ENCODE results near the gene TUBA8.
"Not testable (repeated sequence)": the region's sequence is repeated elsewhere in the genome, so short reads cannot be mapped to it uniquely, and the experiment has no call there.

The TUBA8 gene

DNA sequence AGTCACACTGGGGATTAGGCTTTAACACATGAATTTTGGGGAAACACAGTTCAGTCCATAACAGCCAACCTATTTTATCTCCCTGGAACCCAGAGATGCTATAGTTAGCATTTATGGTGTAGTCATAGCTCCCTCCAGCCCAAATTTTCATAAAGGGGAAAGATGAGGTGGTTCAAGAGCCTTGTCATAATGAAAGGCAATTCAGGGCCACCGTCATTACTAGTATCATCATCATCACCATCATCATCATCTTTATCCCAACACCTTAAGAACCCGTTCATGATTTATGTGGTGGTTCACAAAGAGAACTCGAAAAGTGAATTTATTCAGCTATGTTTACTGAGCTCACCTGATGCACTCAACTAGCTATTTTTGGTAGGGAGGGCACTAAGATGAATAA is 2.4 kb upstream of the TUBA8 start:
- no peak for DNase-seq

DNA sequence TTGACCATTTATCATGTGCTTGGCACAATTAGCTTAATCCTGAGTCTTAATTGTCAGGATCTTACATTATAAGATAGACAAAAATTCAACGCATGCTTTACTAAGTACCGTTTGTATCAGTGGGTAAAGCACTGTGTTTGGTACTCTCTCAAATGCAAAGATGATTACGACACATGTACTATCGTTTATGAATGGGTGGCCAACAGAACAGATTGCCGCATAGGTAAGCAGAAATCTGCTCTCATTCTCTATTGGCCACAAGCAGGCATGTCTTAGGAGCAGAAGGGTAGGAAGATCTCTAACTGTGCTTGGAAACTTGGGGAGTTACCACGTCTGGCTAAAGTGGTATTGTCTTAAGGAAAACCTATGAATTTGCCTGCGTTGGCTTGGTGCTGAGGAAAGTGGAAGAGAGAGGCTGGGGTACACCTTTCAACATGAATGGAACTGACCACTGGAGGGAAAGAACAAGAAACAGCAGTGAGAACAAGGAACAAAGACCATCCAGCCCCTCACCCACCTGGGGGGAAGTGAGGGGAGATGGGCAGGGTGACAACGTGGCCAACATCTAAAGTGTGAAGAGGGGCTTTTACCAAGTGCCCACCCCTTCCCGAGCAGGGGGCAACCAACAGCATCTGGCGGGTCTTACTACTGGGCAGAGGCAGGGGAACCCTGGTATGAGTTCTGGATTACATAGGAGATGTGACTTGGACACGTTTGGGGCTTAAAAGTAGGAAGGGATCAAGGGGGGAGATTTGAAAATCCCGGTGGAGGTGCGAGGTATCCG is 1.0 kb upstream of the TUBA8 start:
- no peak for DNase-seq

DNA sequence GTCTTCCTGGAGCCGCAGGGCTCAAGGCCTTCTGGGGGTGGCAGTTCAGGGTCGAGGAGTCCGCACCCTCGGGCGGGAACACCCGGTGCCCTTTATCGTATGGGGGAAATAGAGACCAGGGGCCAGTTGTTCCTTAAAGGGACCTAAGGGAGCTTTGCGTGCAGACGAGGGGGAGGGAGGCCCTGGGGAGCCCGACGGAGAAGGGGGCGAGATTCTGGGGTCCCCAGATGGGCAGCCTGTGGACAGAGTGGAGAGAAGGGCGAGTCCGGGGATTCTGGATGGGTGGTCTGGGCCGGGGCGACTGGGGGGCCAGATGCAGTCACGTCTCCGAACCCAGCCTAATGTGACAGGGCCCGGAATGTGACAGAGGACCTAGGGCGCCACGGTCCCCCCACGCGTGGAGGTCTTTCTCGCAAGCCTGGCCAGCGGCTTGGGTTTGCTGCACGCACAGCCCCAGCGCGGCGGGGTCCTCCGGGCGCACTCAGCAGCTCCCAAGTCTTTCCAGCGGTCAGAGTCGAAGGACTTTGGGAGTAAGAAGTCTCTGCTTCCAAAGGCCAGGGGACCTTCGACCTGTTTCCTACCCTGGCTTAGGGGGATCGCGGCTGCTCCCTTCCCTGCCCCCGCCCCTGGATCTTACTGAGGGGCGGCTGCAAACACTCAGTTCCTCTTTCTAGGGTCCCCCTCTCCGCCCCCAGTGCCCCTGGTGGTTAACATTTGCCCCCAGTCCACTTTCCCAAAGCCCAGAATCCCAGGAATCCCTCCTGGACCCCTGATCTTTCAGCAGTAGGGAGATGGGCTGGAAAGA is 547 bp downstream of the TUBA8 start:
- no peak for DNase-seq

GRCh38 chr22:18111759-18112330 is 1.2 kb downstream of the TUBA8 start:
- DNase-seq: no peak

GRCh38 chr22:18112440-18112839 is 1.8 kb downstream of the TUBA8 start:
- DNase-seq: no peak

GRCh38 chr22:18113680-18114394 is 3.2 kb downstream of the TUBA8 start:
- no peak for DNase-seq

- no peak for DNase-seq
These were observed 3.9 kb downstream of the TUBA8 start for GRCh38 chr22:18114495-18114894.

GRCh38 chr22:18114976-18115652 is 4.5 kb downstream of the TUBA8 start:
- DNase-seq: no peak

DNA sequence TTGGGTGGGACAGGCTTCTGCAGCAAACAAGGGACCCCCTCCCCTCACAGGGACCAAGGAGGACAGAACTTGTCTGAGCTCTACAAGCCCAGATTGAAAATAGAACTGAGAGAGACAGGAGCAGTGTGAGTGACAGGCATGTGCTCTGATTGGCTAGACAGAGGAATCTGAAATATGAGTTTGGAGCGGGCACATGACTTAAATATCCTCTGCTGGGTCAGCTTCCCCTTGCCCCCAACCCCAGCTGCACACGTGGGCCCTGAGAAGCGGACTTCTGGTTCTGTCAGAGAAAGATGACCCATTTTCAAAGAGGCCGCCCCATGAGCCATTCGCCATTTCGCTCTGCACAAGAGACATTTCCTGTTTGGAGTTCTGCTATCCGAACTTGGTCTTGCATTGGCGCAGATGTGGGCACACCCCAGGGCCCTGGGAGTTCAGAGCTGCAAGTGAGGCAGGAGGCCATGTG is 5.3 kb downstream of the TUBA8 start:
- DNase-seq: no peak

DNA sequence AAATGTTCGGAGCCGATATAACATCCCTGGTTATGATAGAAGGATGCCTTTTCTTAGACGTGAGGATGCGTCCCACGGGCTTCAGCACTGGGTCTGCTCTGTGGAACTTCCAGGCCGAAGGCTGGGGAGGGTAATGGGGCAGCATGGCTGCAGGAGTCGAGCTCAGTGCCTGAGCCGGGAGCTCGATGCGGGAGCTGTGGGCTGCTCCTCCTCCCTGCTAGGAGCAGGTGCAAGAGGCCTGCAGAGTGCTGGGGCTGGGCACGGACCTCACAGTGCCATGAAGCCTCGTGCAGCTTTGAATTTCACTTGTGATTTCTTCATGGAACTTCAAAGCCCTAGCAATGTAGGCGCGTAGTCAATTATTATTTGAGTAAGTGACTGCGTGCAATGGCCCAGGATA is 6.0 kb downstream of the TUBA8 start:
- no peak for DNase-seq

GRCh38 chr22:18118345-18118915 is 7.8 kb downstream of the TUBA8 start:
- no peak for DNase-seq

GRCh38 chr22:18119409-18120110 is 9.0 kb downstream of the TUBA8 start:
- peak; percentile 14 for DNase-seq

GRCh38 chr22:18120857-18121256 is 10.2 kb downstream of the TUBA8 start:
- DNase-seq: no peak

DNA sequence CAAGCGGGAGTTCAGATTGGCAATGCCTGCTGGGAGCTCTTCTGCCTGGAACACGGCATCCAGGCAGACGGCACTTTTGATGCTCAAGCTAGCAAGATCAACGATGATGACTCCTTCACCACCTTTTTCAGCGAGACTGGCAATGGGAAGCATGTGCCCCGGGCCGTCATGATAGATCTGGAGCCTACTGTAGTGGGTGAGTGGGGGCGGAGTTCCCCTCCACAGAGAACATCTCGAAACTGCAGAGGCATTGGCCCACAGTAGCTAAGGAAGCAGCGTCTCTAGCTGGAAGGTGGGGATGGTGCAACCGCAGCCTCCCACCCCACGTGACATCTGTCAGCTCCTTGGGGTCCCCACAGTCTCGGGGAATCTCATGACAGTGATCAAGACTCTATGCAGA is 10.9 kb downstream of the TUBA8 start:
- no peak for DNase-seq

- no peak for DNase-seq
These were observed 11.4 kb downstream of the TUBA8 start for GRCh38 chr22:18121954-18122554.

GRCh38 chr22:18123476-18124025 is 12.9 kb downstream of the TUBA8 start:
- not testable (repeated sequence) for DNase-seq

- no peak for DNase-seq
These were observed 16.0 kb downstream of the TUBA8 start for GRCh38 chr22:18126606-18127005.

DNA sequence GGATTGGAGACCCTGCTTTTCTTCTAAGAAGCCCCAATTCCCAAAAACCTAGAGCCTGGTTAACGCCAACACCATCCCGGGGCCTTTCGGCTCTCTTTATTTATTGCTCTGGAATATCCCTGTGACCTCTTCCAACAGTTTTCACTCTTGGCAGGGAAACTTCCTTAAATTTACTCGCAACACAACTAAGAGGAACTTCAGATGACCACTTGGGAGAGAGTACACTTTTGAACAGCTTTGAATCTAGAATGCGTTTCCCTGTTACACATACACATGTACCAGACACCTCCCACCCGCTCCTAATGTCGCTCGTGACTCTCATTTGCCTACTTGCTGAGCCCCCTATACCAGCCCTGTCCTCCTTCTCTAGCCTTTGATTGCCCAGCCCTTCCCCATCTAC is 19.4 kb downstream of the TUBA8 start:
- DNase-seq: no peak

- DNase-seq: no peak
These were observed 20.3 kb downstream of the TUBA8 start for GRCh38 chr22:18130699-18131429.

- DNase-seq: no peak
These were observed 22.8 kb downstream of the TUBA8 start for GRCh38 chr22:18133452-18133851.

Data from RPMI8226 (cell line).